GM19397 (cell line): ENCODE measurements around the gene KIAA2012.

Experiments used
- ATAC-seq: cut with Tn5 transposase; IDR thresholded peaks from one replicate; pipeline ENCODE4 v1.9.1; 2021; ENCODE audit warnings: mild to moderate bottlenecking, moderate library complexity; ENCODE audit not compliant: unreplicated experiment

The KIAA2012 gene

GRCh38 chr2:202147775-202148174 is 74.7 kb downstream of the KIAA2012 start:
- no peak for ATAC-seq

- no peak for ATAC-seq
These were observed 75.6 kb downstream of the KIAA2012 start for GRCh38 chr2:202148515-202149154.

GRCh38 chr2:202149155-202149762 is 76.2 kb downstream of the KIAA2012 start:
- ATAC-seq, result no peak

- no peak for ATAC-seq
These were observed 76.9 kb downstream of the KIAA2012 start for GRCh38 chr2:202149936-202150335.

GRCh38 chr2:202152104-202152715 is 79.2 kb downstream of the KIAA2012 start:
- no peak for ATAC-seq

GRCh38 chr2:202154613-202155012 is 81.6 kb downstream of the KIAA2012 start:
- ATAC-seq, result no peak

- no peak for ATAC-seq
These were observed 84.3 kb downstream of the KIAA2012 start for GRCh38 chr2:202157211-202157990.

GRCh38 chr2:202158796-202159195 is 85.7 kb downstream of the KIAA2012 start:
- ATAC-seq, result no peak

GRCh38 chr2:202161151-202161835 is 88.2 kb downstream of the KIAA2012 start:
- no peak for ATAC-seq

GRCh38 chr2:202164411-202164810 is 91.4 kb downstream of the KIAA2012 start:
- no peak for ATAC-seq

- ATAC-seq, result no peak
These were observed 92.2 kb downstream of the KIAA2012 start for GRCh38 chr2:202165208-202165607.

- ATAC-seq, result no peak
These were observed 92.9 kb downstream of the KIAA2012 start for GRCh38 chr2:202165945-202166344.

GRCh38 chr2:202169131-202169530 is 96.1 kb downstream of the KIAA2012 start:
- ATAC-seq, result no peak

GRCh38 chr2:202169832-202170424 is 96.9 kb downstream of the KIAA2012 start:
- ATAC-seq, result no peak

GRCh38 chr2:202171241-202171825 is 98.3 kb downstream of the KIAA2012 start:
- ATAC-seq, result no peak

GRCh38 chr2:202172439-202173211 is 99.6 kb downstream of the KIAA2012 start:
- no peak for ATAC-seq

- ATAC-seq, result no peak
These were observed 105.4 kb downstream of the KIAA2012 start for GRCh38 chr2:202178346-202178958.

- no peak for ATAC-seq
These were observed 111.5 kb downstream of the KIAA2012 start for GRCh38 chr2:202184557-202184956.

- ATAC-seq, result no peak
These were observed 112.1 kb downstream of the KIAA2012 start for GRCh38 chr2:202185156-202185555.
